ENCODE data around the gene SLC26A2.
"Not testable (repeated sequence)": the region's sequence is repeated elsewhere in the genome, so short reads cannot be mapped to it uniquely, and the experiment has no call there.

Gene SLC26A2

GRCh38 chr5:149937610-149938009 is 22.9 kb upstream of the SLC26A2 start:
- DNase-seq = peak; percentile 68 to 93

- DNase-seq = no peak
These were observed 22.3 kb upstream of the SLC26A2 start for GRCh38 chr5:149938279-149938678.

DNA sequence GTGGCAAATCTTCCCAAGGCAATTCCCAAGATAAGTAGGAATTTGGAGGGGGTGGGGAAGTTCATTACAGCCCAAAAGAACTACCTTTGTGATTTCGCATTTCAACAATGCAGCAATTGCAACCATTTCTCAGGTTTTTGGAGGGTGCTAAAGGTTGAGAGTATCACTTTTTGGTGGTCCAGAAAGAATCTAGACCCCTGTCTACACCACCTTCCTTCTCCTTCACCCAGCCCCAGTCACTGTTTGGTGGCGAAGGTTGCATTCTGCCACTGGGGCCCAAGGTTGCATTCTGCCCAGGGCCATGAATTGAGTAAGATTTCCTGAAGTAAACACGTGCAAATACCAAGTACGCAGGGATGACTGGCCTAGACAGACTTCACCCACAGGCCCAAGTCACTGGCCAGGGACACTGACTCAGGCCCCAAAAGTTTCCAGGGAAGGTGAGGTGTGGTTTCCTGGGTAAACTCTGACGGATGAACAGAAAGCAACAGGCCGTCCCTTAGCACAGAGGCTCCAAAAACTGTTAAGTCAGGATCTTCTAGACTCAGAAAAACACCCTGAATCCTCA is 21.7 kb upstream of the SLC26A2 start:
- no peak for DNase-seq

GRCh38 chr5:149939546-149939945 is 21.0 kb upstream of the SLC26A2 start:
- DNase-seq = no peak

GRCh38 chr5:149940077-149940574 is 20.4 kb upstream of the SLC26A2 start:
- no peak for DNase-seq

GRCh38 chr5:149940941-149941644 is 19.5 kb upstream of the SLC26A2 start:
- no peak for DNase-seq

DNA sequence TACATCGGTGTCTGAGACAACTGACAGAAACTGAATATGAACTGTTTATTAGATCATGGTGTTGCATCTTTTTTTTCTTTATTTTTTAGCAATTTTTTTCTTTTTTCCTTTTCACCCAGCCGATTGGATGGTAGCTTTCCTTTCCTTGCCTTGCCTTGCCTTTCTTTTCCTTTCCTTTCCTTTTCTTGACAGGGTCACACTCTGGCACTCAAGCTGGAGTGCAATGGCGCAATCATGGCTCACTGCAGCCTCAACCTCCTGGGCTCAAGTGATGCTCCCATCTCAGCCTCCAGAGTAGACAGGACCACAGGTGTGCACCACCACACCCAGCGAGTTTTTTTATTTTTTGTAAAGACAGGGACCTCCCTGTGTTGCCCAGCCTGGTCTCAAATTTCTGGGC is 18.8 kb upstream of the SLC26A2 start:
- no peak for DNase-seq

DNA sequence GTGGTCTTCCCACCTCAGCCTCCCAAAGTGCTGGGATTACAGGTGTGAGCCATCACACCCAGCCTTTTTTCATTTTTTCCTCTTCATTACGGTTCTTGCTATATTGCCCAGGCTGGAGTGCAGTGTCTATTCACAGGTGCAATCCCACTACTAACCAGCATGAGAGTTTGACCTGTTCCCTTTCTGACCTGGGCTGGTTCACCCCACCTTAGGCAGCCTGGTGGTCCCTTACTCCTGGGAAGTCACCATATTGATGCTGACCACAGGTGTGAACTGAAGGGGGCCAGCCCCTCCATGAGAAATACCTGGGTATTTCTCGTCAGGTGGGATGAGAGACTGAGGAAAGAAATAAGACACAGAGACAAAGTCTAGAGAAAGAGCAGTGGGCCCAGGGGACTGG is 18.4 kb upstream of the SLC26A2 start:
- DNase-seq = no peak

GRCh38 chr5:149942741-149943169 is 17.8 kb upstream of the SLC26A2 start:
- DNase-seq = not testable (repeated sequence)

DNA sequence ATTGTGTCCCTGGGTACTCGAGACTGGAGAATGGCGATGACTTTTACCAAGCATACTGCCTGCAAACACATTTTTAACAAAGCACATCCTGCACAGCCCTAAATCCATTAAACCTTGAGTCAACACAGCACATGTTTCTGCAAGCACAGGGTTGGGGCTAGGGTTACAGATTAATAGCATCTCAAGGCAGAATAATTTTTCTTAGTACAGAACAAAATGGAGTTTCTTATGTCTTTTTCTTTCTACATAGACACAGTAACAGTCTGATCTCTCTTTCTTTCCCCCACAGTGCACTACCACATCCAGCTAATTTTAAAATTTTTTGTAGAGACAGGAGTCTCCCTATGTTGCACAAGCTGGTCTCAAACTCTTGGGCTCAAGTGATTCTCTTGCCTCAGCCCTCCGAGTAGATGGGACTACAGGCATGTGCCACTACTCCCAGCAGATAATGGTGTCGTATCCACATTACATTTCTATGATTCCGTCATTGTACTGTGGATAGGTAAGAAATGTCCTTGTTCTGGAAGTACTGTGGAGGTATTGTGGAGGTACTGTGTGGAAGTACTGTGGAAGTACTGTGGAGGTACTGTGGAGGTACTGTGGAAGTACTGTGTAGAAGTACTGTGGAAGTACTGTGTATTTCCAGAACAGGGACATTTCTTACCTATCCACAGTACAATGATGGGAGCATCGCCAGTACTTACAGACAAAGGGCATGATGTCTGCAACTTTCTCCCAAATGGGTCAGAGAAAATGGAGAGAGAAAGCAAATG is 17.2 kb upstream of the SLC26A2 start:
- DNase-seq = not testable (repeated sequence)

- no peak for DNase-seq
These were observed 15.9 kb upstream of the SLC26A2 start, which contains the start of gene PDE6A for GRCh38 chr5:149944666-149945065. Gene PDE6A, minus strand, starts transcription at chr5:149944793. Its CDS starts 120 bp downstream, at chr5:149944673.

- no peak for DNase-seq
These were observed 14.4 kb upstream of the SLC26A2 start for GRCh38 chr5:149946118-149946517.

DNA sequence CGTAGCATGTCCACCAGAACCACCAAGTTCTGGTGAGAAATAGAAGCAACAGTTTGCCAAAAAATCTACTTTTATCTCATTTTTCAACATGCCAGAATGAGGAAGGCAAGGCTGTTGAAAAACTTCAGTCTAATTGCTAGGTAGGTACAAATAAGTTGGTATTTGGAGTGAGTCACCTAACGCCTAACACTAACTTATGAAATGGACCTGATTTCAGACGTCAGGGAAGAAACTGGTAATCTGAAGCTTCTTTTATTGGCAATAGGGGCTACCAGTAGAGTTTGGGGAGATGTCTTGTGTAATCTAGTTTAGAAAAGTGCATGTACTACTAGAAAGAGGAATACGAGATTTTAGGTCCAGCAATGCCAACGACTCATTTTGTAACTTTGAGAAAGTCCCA is 11.6 kb upstream of the SLC26A2 start:
- DNase-seq = no peak

DNA sequence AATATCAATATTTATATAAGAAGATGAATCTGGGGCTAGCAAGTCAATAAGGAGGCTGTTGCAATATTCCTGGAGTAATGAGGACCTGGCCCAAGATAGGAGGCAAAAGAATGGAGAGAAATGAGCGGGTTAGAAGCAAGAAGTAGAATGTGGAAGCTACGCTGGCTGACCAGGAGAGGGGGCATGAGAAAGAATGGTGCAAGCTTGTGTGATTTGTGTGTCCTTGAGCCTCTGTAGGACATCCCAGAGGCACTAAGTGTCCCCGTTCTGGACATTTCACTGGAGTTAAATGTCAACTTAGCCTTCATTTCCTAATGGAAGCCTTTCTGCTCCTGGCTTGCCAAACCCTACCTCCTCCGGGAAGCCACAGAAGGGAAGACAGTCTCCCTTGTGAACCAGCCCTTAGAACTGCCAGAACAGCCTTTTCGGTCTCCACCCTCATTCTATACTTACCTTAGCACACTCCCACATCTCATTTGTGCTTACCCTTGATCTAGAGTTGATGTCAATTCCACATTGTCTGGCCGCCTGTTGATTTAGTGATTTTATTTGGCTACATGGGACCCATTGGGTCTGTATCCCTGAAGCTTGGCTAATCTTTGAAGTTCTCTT is 9.3 kb upstream of the SLC26A2 start:
- no peak for DNase-seq

GRCh38 chr5:149953436-149954121 is 7.0 kb upstream of the SLC26A2 start:
- DNase-seq = no peak

- DNase-seq = no peak
These were observed 5.8 kb upstream of the SLC26A2 start for GRCh38 chr5:149954798-149955197.

DNA sequence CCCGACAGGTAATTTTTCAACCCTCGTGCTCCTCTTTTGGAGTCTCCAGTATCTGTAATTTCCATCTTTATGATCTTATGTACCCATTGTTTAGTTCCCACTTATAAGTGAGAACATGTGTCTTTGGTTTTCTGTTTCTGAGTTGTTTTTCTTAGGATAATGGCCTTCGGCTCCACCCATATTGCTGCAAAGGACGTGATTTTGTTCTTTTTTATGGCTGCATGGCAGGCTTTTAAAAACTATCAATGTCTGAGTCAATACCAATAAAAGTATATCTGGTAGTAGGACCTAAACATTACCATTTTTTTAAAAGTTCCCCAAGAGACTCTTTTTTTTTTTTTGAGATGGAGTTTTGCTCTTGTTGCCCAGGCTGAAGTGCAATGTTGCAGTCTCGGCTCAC is 3.9 kb upstream of the SLC26A2 start:
- DNase-seq = no peak

DNA sequence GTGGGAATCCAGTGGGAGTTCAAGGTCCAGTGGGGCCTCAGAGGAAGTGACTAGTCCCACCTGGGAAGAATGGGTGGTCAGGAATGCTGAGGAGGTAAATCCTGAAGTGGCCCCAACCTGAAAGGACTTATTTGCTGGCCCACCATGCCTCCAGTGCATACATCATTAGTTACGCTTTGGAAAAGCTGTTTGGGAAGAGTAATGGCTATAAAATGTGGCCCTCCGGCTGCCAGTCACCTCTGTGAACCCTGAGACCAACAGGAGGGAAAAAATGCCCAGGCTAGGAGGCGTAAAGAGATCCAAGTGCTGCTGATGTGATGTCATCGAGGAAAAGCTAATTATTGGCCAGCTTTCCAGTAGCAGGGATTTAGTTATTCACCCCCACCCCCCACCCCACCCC is 2.7 kb upstream of the SLC26A2 start:
- no peak for DNase-seq

DNA sequence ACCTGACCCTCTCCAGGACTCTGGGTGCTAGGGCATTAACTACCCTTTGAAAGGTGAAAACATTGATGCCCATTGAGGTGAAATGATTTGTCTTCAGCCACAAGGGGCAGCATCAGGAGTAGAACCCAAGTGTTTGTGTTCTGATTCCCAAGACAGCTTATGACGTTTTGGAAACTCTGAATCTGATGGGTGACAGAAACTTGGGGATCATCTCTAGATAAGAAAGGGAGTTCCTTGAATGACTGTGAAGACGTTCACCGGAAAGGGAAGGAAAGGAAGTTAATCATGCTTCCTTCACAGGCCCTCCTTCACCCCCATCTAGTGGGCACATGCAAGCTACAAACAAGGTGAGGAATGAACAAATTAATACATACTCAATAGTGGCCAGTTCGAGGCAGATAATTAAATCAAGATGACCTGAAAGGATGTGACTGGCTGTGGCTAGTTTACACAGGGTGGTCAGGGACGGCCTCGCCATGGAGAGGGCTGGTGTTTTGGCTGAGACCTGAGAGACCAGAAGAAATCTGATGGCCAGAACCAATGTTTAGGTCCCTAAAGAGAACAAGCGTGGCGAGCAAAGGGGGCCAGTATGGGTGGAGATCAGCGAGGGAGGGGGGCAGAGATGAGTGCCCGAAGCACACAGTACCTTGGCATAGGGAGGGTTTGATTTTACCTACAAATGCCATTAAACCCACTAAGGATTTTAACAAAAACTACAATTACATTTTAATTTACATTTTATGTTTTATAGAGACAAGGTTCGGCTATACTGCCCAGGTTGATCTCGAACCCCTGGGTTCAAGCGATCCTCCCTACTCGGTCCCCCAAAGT is 937 bp upstream of the SLC26A2 start:
- DNase-seq = no peak

GRCh38 chr5:149961186-149961685 is 678 bp downstream of the SLC26A2 start:
- no peak for DNase-seq

DNA sequence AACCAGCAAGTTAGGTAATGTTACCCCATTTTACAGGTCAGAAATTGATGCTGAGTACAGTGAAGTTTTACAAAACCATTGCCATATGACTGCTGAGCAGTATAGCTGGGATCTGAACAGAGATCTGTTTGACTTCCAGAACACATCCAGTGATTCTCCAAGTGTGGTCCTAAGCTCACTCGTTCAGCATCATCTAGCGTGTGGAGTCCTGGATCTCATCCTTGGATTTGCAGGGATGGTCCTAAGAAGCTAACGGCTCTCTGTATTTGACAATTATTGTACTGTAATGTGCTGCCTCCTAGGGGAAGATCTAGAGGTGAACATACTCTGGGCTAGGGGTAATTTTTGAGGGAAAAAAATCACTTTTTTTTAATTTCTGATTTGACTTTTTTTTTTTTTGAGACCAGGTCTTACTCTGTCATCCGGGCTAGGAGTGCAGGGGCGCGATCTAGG is 1.4 kb downstream of the SLC26A2 start:
- DNase-seq = peak; percentile 4 to 17
